ENCODE measurements around the gene CCNT2. TPM values are rescaled to one million over a fixed set of nuclear protein-coding genes. Genes with fewer than 3 reads are reported as not detected.

CCNT2 gene
- total RNA-seq, 2 experiments from 2014 or later, result 32.8 to 45.1 TPM

- Histone ChIP-seq H3K79me2 (ENCODE audit: insufficient read depth, low read depth, low read length) (no peaks in the 10 kb centered on the region), H3K4me3 (ENCODE audit: low read depth, low read length, poor library complexity, severe bottlenecking) (no peak overlapping the region), H2AFZ (ENCODE audit: low read length) (no peak overlapping the region), H3K9me2 (ENCODE audit: insufficient read depth, low read length) (no peaks in the 10 kb centered on the region), H3K27ac (ENCODE audit: low read depth, low read length, poor library complexity, severe bottlenecking) (no peak overlapping the region), H4K20me1 (ENCODE audit: insufficient read depth, low read length) (no peaks in the 10 kb centered on the region), H3K36me3 (ENCODE audit: insufficient read depth, low read length) (no peaks in the 10 kb centered on the region), H3K4me1 (ENCODE audit: insufficient read depth, low read length, poor library complexity, severe bottlenecking) (no peaks in the 10 kb centered on the region), H3K9me3 (ENCODE audit: low read length) (no peaks in the 10 kb centered on the region), H3K4me2 (ENCODE audit: low read length) (no peak overlapping the region)
- TF ChIP-seq CTCF (conservative IDR thresholded peaks at IDR 0.05; ENCODE audit: low read length) (no peak), EZH2phosphoT487 (IDR thresholded peaks at IDR 0.05; ENCODE audit: borderline replicate concordance, low read depth, low read length) (no peak)
- DNase-seq (ENCODE audit: low spot score), result no peak
- ChIA-PET POLR2A (no interaction called here), CTCF (ENCODE audit: unreplicated experiment) (no interaction called here)
- BruUV-seq (replicated peaks), result no TSS peak
- intact Hi-C loops (cut with micrococcal nuclease; ENCODE audit: unreplicated experiment), result no loop called here
These were observed 64.0 kb downstream of the CCNT2 start for GRCh38 chr2:134982603-134983002.

DNA sequence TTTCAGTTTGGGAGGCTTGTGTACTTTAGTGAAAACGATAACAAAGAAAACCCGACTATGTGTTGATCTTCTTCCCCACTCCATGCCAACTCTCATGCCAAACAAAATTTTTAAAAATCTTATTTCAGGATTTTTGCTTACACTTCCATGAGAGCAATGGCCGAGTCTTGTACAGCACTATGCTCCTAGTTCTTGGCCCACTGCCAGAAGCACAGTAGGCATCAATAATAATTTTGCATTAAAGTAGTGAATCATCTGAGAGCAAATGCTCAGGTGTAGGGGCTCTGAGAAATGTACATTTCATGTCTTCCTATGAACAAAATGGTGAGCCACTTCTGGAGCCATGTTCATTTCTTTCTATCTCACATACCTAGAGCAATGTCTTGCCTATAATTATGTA lies 66.4 kb downstream of the CCNT2 start:
- Histone ChIP-seq H3K4me3 (ENCODE audit: low read depth, low read length, poor library complexity, severe bottlenecking) (no peak overlapping the region), H3K36me3 (ENCODE audit: insufficient read depth, low read length) (no peaks in the 10 kb centered on the region), H3K4me1 (ENCODE audit: insufficient read depth, low read length, poor library complexity, severe bottlenecking) (no peaks in the 10 kb centered on the region), H2AFZ (ENCODE audit: low read length) (no peak overlapping the region), H3K27ac (ENCODE audit: low read depth, low read length, poor library complexity, severe bottlenecking) (no peak overlapping the region), H3K4me2 (ENCODE audit: low read length) (no peak overlapping the region), H3K79me2 (ENCODE audit: insufficient read depth, low read depth, low read length) (no peaks in the 10 kb centered on the region), H4K20me1 (ENCODE audit: insufficient read depth, low read length) (no peaks in the 10 kb centered on the region), H3K9me3 (ENCODE audit: low read length) (no peaks in the 10 kb centered on the region), H3K9me2 (ENCODE audit: insufficient read depth, low read length) (no peaks in the 10 kb centered on the region)
- no TSS peak for BruUV-seq (replicated peaks)
- ChIA-PET POLR2A (no interaction called here), CTCF (ENCODE audit: unreplicated experiment) (no interaction called here)
- intact Hi-C loops (cut with micrococcal nuclease; ENCODE audit: unreplicated experiment), result loop anchor here (5.0 kb wide), 1 partner anchor 812 kb away; no protein-coding TSS in a partner anchor
- no peak for TF ChIP-seq EZH2phosphoT487 (IDR thresholded peaks at IDR 0.05; ENCODE audit: borderline replicate concordance, low read depth, low read length)
- TF ChIP-seq CTCF (conservative IDR thresholded peaks at IDR 0.05; ENCODE audit: low read length), result no peak
- no peak for DNase-seq (ENCODE audit: low spot score)

DNA sequence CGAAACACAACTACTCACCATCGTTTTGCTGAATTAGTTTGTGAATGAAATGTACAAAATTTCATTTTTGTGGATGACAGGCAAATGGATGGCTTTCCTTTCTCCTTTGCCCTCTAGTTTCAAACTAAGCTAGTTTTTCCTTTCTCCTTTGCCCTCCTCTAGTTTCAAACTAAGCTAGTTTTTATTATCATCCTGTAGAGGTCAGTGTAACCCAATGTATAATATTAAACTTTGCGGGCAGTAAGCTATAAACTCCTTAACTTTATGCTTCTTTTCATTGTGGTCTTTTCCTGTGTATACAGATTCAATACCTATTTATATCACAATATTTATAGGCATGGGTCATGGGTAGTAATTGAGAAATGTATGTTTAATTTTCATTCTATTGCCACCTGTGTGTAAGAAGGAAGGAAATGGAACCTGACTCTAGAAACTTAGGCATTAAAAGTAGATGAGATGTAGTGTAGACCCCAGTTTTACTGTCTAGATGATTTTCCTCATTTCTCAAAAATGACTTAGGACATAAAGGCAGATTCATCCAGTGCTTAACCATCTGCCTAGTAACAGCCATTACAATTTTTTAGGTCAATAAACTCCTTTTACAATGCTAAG lies 70.5 kb downstream of the CCNT2 start:
- no peak overlapping the region for H3K4me3 ChIP-seq (ENCODE audit: low read depth, low read length, poor library complexity, severe bottlenecking)
- intact Hi-C loops (cut with micrococcal nuclease; ENCODE audit: unreplicated experiment), result loop anchor here (5.0 kb wide), 1 partner anchor 808 kb away; no protein-coding TSS in a partner anchor
- no TSS peak for BruUV-seq (replicated peaks)
- H4K20me1 ChIP-seq (ENCODE audit: insufficient read depth, low read length), result no peaks in the 10 kb centered on the region
- H3K4me1 ChIP-seq (ENCODE audit: insufficient read depth, low read length, poor library complexity, severe bottlenecking), result no peaks in the 10 kb centered on the region
- H3K4me2 ChIP-seq (ENCODE audit: low read length), result no peak overlapping the region
- TF ChIP-seq CTCF (conservative IDR thresholded peaks at IDR 0.05; ENCODE audit: low read length) (peak; percentile 86), EZH2phosphoT487 (IDR thresholded peaks at IDR 0.05; ENCODE audit: borderline replicate concordance, low read depth, low read length) (no peak)
- no peak overlapping the region for H2AFZ ChIP-seq (ENCODE audit: low read length)
- peak; percentile 48 for DNase-seq (ENCODE audit: low spot score)
- no peaks in the 10 kb centered on the region for H3K79me2 ChIP-seq (ENCODE audit: insufficient read depth, low read depth, low read length)
- ChIA-PET CTCF (ENCODE audit: unreplicated experiment) (interaction anchor here (0.5 to 1.5 kb wide), 4 partner anchors 15 to 868 kb away, joined by 3 to 4 read pairs (median 4); no protein-coding TSS in a partner anchor), POLR2A (interaction anchor here (0.5 to 1.0 kb wide), 8 partner anchors 12 to 1395 kb away, joined by 3 to 6 read pairs (median 3); no protein-coding TSS in a partner anchor)
- no peak overlapping the region for H3K27ac ChIP-seq (ENCODE audit: low read depth, low read length, poor library complexity, severe bottlenecking)
- H3K9me2 ChIP-seq (ENCODE audit: insufficient read depth, low read length), result no peaks in the 10 kb centered on the region
- H3K36me3 ChIP-seq (ENCODE audit: insufficient read depth, low read length), result no peaks in the 10 kb centered on the region
- H3K9me3 ChIP-seq (ENCODE audit: low read length), result no peaks in the 10 kb centered on the region

Data from OCI-LY7 (cell line).